Colonic mucosa (tissue), 4 donors: Measurements from ENCODE around the gene RAB24. TPM values are rescaled to one million over a fixed set of nuclear protein-coding genes. Genes with fewer than 3 reads are reported as not detected.

Source experiments
- DNase-seq: peaks from one replicate; pipeline ENCODE4 v3.0.0-alpha.2; 2020
- H3K27ac ChIP-seq: fragments of 200-600 bp; one replicate; pipeline ENCODE4 v1.8.0; 2021
- H3K27me3 ChIP-seq: fragments of 200-600 bp; one replicate; pipeline ENCODE4 v1.8.0; 2021
- H3K36me3 ChIP-seq: fragments of 200-600 bp; one replicate; pipeline ENCODE4 v1.8.0; 2021
- H3K4me1 ChIP-seq: fragments of 200-600 bp; one replicate; pipeline ENCODE4 v1.8.0; 2021; ENCODE audit warnings: mild to moderate bottlenecking
- H3K4me3 ChIP-seq: fragments of 200-600 bp; one replicate; pipeline ENCODE4 v1.8.0; 2021
- H3K9ac ChIP-seq, 2 donors: one replicate each; pipeline ENCODE4 v1.7.0; 2013; ENCODE audit warnings: control low read depth in 2 of 2, low read depth in 2 of 2, low read length in 2 of 2
- H3K9me3 ChIP-seq: fragments of 200-600 bp; one replicate; pipeline ENCODE4 v1.8.0; 2021
- intact Hi-C: fragments of 100-400 bp; cut with DNase I; formaldehyde crosslinking; loops from one replicate; pipeline ENCODE4 v1.14.1; 2022
- total RNA-seq, 2 donors: library from RNA; stranded (reverse); fragmentation: NEBNext Ultra II Directional in 1 of 2; extraction: Animal tissue kit (Norgen Biotek cat#: 25700) in 1 of 2; gene quantifications; one replicate each; pipeline ENCODE4 v1.2.1, GENCODE V29; 2021
- TF ChIP-seq, protein P1 (sequence below): fragments of 200-600 bp; IDR thresholded peaks from one replicate; pipeline ENCODE4 v1.8.0; 2022; ENCODE audit warnings: antibody characterized with exemption, mild to moderate bottlenecking
- donor health status: healthy.
- donor health status: DM: no; HTN: no; CAD: no.
- donor health status: DM: no; HTN: no; CAD: no.

The RAB24 gene
- total RNA-seq, 2 donors from 2014 or later, result 32.9 to 39.5 TPM

DNA sequence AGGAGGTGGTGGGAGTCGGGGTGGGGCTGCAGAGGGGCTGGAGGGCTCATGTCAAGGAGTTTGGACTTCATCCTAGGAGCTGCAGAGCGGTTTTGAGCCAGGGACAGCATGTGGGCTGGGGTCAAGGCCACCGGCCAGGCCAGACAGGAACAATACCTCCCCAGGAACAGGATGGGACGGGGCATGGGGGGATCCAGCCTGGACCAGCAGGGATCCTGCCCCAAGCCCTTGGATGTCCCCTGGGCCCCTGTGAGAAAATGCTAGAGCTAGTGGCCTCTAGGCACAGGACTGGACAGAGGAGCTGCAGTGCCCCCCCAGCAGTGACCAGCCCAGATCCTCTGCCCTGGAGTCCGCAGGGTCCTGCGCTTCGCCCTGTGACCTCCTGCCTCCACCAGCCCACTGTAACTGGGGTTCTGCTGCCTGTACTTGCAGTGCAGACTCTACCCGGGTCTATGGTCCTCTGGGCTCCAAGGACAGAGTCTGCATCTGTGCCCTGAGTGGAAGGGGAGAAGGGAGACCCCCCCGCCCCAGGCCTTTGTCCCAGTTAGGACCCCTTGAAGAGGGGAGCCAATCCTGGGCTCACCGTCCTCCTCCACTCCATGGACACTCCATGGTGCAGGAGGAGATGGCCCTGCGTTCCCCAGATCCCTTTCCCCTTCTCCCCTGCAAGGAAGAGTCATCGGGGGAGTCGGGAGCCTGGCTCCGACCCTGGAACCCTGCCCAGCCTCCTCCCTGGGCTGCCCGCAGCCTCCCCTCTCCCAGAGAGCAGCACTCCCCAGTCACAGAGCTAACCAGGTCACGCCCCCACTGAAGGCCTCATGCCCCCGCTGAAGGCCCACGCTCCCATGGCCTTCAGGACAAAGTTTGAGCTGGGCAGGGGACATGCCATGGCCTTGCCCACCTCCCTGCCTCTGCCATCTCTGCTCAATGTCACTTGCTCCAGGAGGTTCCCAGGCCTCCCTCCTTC, 11.1 kb upstream of the RAB24 start:
- H3K9me3 ChIP-seq, result no peaks in the 10 kb centered on the region
- H3K27ac ChIP-seq, result no peak overlapping the region
- no peak overlapping the region for H3K9ac ChIP-seq
- H3K36me3 ChIP-seq, result no peaks in the 10 kb centered on the region
- H3K4me3 ChIP-seq, result no peak overlapping the region
- intact Hi-C loops, result loop anchor here (5.0 to 10.0 kb wide), 3 partner anchors 138 to 200 kb away; no protein-coding TSS in a partner anchor
- peaks cover 29% of the 10 kb centered on the region for H3K4me1 ChIP-seq
- TF ChIP-seq, protein P1, sequence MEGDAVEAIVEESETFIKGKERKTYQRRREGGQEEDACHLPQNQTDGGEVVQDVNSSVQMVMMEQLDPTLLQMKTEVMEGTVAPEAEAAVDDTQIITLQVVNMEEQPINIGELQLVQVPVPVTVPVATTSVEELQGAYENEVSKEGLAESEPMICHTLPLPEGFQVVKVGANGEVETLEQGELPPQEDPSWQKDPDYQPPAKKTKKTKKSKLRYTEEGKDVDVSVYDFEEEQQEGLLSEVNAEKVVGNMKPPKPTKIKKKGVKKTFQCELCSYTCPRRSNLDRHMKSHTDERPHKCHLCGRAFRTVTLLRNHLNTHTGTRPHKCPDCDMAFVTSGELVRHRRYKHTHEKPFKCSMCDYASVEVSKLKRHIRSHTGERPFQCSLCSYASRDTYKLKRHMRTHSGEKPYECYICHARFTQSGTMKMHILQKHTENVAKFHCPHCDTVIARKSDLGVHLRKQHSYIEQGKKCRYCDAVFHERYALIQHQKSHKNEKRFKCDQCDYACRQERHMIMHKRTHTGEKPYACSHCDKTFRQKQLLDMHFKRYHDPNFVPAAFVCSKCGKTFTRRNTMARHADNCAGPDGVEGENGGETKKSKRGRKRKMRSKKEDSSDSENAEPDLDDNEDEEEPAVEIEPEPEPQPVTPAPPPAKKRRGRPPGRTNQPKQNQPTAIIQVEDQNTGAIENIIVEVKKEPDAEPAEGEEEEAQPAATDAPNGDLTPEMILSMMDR, result no peak
- DNase-seq, result no peak
- H3K27me3 ChIP-seq, result no peaks in the 10 kb centered on the region

DNA sequence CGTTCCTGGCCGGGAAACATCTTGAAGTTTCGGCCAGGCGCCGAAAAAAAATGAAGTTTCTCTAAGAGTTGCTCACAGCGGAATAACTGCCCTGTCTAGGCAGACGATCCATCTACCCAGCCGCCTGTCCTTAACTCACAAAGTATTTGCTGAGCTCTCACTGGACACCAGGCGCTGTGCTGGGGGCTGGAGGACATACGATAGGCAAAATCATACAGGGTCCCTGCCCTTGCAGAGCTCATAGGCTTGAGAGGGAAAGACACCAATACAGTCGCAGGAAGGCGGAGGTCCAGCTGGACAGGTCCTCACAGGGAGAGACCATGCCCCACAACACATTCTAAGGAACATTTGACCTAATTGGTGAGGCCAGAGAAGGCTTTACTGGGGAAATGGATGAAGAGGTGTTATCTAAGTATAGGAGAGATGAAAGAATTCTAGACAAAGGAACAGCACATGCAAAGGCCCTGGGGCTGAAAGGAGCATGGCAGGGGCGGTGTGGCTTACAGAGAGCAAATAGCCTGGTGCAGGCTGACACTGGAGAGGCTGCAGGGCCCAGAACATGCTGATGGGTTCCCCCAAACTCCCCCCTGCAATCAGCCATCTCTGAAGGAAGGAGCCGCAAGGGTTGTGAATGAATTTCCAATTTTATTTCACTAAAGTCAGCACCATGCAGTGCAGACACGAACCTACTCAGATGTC, 10.2 kb upstream of the RAB24 start:
- TF ChIP-seq, protein P1, result no peak
- H3K9ac ChIP-seq, result no peak overlapping the region
- H3K4me1 ChIP-seq, result peaks cover 32% of the 10 kb centered on the region
- intact Hi-C loops, result loop anchor here (5.0 to 10.0 kb wide), 2 partner anchors 189 to 199 kb away; no protein-coding TSS in a partner anchor
- DNase-seq, result no peak
- H3K4me3 ChIP-seq, result no peak overlapping the region
- no peaks in the 10 kb centered on the region for H3K9me3 ChIP-seq
- H3K27ac ChIP-seq, result no peak overlapping the region
- no peaks in the 10 kb centered on the region for H3K36me3 ChIP-seq
- no peaks in the 10 kb centered on the region for H3K27me3 ChIP-seq

DNA sequence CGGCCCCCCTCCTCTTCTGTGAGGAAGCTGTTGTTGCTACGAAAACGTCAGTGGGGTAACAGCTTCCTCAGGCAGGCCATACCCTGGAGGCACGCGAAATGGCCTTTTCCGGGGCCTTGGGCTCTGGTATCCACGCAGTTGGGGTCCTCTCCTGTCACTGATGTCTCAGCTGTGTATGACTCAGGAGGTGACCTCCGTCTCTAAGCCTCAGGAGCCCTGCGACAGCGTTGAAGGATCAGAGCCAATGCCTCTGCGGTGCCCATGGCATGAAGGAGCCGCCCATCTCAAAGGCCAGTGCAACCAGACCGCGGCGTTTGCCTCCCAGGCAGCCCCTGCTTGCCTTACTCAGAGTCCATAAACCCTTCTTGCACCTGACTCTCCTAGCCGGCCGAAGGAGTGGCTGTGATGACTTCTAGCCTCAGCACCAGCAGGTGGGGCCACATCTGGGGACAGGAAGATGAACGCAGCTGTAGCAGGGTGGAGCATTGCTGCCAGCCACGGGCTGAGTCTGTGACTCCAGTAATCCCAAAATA, 9.2 kb upstream of the RAB24 start:
- intact Hi-C loops, result loop anchor here (5.0 to 10.0 kb wide), 2 partner anchors 190 to 198 kb away; no protein-coding TSS in a partner anchor
- no peaks in the 10 kb centered on the region for H3K27me3 ChIP-seq
- peak overlapping the region; percentile 23 for H3K27ac ChIP-seq
- peak overlapping the region; percentile 56 for H3K4me3 ChIP-seq
- TF ChIP-seq, protein P1, result no peak
- H3K4me1 ChIP-seq, result peaks cover 32% of the 10 kb centered on the region
- DNase-seq, result peak; percentile 82
- H3K9ac ChIP-seq, result no peak overlapping the region
- H3K36me3 ChIP-seq, result no peaks in the 10 kb centered on the region
- no peaks in the 10 kb centered on the region for H3K9me3 ChIP-seq

DNA sequence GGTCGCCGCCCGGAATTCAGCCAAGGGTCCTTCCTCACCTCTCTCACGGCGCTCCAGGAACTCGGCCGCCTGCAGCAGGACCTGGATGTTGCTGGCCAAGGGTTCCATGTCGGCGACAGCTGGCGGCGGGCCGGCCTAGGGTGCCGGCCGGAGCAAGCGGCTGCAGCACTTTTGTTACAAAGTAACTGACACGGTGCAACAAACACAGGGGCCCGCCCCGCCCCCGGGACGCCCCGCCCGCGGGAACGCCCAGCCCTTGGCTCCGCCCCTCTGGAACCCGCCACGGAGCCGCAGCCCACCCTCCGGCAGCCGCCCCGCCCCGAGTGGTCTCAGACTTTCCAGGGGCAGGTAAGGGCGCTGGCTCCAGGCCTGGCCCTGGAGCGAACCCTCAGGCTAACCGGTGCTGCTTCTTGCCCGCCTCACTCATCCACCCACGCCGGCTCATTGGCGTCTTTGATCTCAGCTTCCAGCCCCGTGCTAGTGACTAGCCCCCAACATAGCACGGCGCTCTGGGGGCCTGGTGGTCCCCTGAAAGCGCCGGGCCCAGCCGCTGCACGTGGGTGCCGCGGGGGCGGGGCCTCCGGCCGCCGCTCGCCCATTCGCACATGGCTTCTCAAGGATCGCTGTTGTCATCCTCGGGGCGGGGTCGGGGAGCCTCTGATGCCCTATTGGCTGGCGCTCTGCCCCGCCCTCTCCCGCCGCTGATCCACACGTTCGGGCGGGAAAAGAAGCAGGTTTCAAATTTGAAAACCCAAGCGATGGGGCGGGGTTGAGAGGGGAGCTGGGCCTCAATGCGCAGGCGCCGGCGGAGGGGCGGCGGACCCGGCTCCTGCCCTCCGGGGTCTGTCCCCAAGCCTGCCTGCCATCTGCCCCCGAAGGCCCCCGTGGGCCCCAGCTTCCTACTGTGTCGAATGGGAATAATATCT, 8.5 kb upstream of the RAB24 start, which contains the start of gene MXD3:
TSS of gene MXD3 (minus strand) at position 176 of the 926 bp plus-strand sequence. CDS start at position 108, 68 bp downstream.
- H3K9ac ChIP-seq, result peak within 1 kb of the TSS; percentile 61 to 68
- peak within 1 kb of the TSS; percentile 41 for H3K27ac ChIP-seq
- H3K4me1 ChIP-seq, result peaks cover 32% of the 10 kb centered on the region
- no peaks in the 10 kb centered on the region for H3K9me3 ChIP-seq
- peak within 1 kb of the TSS; percentile 56 for H3K4me3 ChIP-seq
- intact Hi-C loops, result loop anchor here (5.0 to 10.0 kb wide), 2 partner anchors 190 to 197 kb away; no protein-coding TSS in a partner anchor
- H3K27me3 ChIP-seq, result no peaks in the 10 kb centered on the region
- H3K36me3 ChIP-seq, result no peaks in the 10 kb centered on the region
- DNase-seq, result peak; percentile 97
- TF ChIP-seq, protein P1, result no peak
